Tibial nerve (tissue), 4 donors: Measurements from ENCODE around the gene MSI2. TPM values are rescaled to one million over a fixed set of nuclear protein-coding genes. Genes with fewer than 3 reads are reported as not detected.

Experiments used
- DNase-seq, 2 donors: peaks; one replicate each; pipeline ENCODE4 v3.0.0-alpha.2; 2019; ENCODE audit warnings: low spot score in 2 of 2
- H3K27ac ChIP-seq, 4 donors: fragments of 200-600 bp; sonication (generic) in 3 of 4; one replicate each; pipeline ENCODE4 v1.5.1; 2017 to 2019; ENCODE audit warnings: mild to moderate bottlenecking in 1 of 4
- H3K27me3 ChIP-seq, 2 donors: fragments of 200-600 bp; sonication (generic) in 1 of 2; one replicate each; pipeline versions ENCODE4 v1.5.1 to v1.6.0; 2017 to 2019
- H3K36me3 ChIP-seq, 3 donors: fragments of 200-600 bp; sonication (generic); one replicate each; pipeline ENCODE4 v1.5.1; 2018 to 2019
- H3K4me1 ChIP-seq, 4 donors: fragments of 200-600 bp; sonication (generic) in 3 of 4; one replicate each; pipeline ENCODE4 v1.5.1; 2017 to 2019
- H3K4me3 ChIP-seq, 4 donors: fragments of 200-600 bp; sonication (generic) in 3 of 4; one replicate each; pipeline ENCODE4 v1.5.1; 2017 to 2019; ENCODE audit warnings: mild to moderate bottlenecking in 1 of 4, moderate library complexity in 1 of 4
- H3K9me3 ChIP-seq, 4 donors: fragments of 200-600 bp; sonication (generic) in 3 of 4; one replicate each; pipeline ENCODE4 v1.5.1; 2017 to 2019
- EP300 ChIP-seq, 2 donors: sonication (generic); formaldehyde crosslinking; IDR thresholded peaks; one replicate each; pipeline ENCODE4 v1.6.1; 2017; ENCODE audit warnings: antibody characterized with exemption in 2 of 2, mild to moderate bottlenecking in 1 of 2
- POLR2A ChIP-seq, 2 donors: fragments of 450-650 bp; IDR thresholded peaks; one replicate each; pipeline ENCODE4 v1.6.1; 2017; ENCODE audit warnings: antibody characterized with exemption in 2 of 2, mild to moderate bottlenecking in 2 of 2, moderate library complexity in 2 of 2
- WGBS, 2 donors: methylation state at CpG; one replicate each; pipeline ENCODE4 v1.1.5; 2018; 5-methylcytosine and 5-hydroxymethylcytosine counted together
- total RNA-seq, 4 donors: library from RNA; depleted of rRNA; stranded (reverse); fragments of >200 nt; gene quantifications; one replicate each; pipeline ENCODE4 v1.1.0, GENCODE V29; 2016
- TF ChIP-seq, protein P1 (sequence below), 5 experiments: fragments of 200-600 bp in 3 of 5; fragments of 450-650 bp in 2 of 5; sonication (generic) in 3 of 5; IDR thresholded peaks; one replicate each; pipeline ENCODE4 v1.5.1; 2016 to 2019; ENCODE audit warnings: antibody characterized with exemption in 5 of 5, mild to moderate bottlenecking in 3 of 5, moderate library complexity in 2 of 5

MSI2 gene
- total RNA-seq, 4 donors from 2014 or later: 11.5 to 18.3 (median 14.2) TPM

GRCh38 chr17:57357830-57358430, 101.6 kb downstream of the MSI2 start:
- H3K27ac ChIP-seq: no peak overlapping the region
- no peak overlapping the region for H3K4me3 ChIP-seq
- DNase-seq: no peak
- WGBS, 2 donors: 72 to 80% methylated on average over 3 of the region's 3 CpGs
- no peaks in the 10 kb centered on the region for H3K27me3 ChIP-seq
- no peaks in the 10 kb centered on the region for H3K9me3 ChIP-seq
- TF ChIP-seq EP300 (IDR thresholded peaks at IDR 0.05) (no peak), POLR2A (IDR thresholded peaks at IDR 0.05) (no peak)
- TF ChIP-seq, protein P1, sequence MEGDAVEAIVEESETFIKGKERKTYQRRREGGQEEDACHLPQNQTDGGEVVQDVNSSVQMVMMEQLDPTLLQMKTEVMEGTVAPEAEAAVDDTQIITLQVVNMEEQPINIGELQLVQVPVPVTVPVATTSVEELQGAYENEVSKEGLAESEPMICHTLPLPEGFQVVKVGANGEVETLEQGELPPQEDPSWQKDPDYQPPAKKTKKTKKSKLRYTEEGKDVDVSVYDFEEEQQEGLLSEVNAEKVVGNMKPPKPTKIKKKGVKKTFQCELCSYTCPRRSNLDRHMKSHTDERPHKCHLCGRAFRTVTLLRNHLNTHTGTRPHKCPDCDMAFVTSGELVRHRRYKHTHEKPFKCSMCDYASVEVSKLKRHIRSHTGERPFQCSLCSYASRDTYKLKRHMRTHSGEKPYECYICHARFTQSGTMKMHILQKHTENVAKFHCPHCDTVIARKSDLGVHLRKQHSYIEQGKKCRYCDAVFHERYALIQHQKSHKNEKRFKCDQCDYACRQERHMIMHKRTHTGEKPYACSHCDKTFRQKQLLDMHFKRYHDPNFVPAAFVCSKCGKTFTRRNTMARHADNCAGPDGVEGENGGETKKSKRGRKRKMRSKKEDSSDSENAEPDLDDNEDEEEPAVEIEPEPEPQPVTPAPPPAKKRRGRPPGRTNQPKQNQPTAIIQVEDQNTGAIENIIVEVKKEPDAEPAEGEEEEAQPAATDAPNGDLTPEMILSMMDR (IDR thresholded peaks at IDR 0.05): no peak
- peaks cover 0 to 14% (median 5%) of the 10 kb centered on the region in 4 donors for H3K4me1 ChIP-seq
- no peaks in the 10 kb centered on the region for H3K36me3 ChIP-seq

- H3K36me3 ChIP-seq: no peaks in the 10 kb centered on the region
- H3K27me3 ChIP-seq: no peaks in the 10 kb centered on the region
- 89 to 98% methylated on average over 2 of the region's 2 CpGs for WGBS, 2 donors
- H3K27ac ChIP-seq: no peak overlapping the region
- TF ChIP-seq POLR2A (IDR thresholded peaks at IDR 0.05) (no peak), EP300 (IDR thresholded peaks at IDR 0.05) (no peak)
- TF ChIP-seq, protein P1 (IDR thresholded peaks at IDR 0.05): no peak
- no peak for DNase-seq
- H3K4me3 ChIP-seq: no peak overlapping the region
- peaks cover 0 to 14% (median 5%) of the 10 kb centered on the region in 4 donors for H3K4me1 ChIP-seq
- no peaks in the 10 kb centered on the region for H3K9me3 ChIP-seq
These were observed 103.9 kb downstream of the MSI2 start for GRCh38 chr17:57360266-57360665.

- peaks cover 0 to 7% (median 3%) of the 10 kb centered on the region in 4 donors for H3K4me1 ChIP-seq
- no peaks in the 10 kb centered on the region for H3K9me3 ChIP-seq
- no peaks in the 10 kb centered on the region for H3K27me3 ChIP-seq
- 89 to 90% methylated on average over 9 of the region's 9 CpGs for WGBS, 2 donors
- DNase-seq: no peak
- no peaks in the 10 kb centered on the region for H3K36me3 ChIP-seq
- no peak overlapping the region for H3K27ac ChIP-seq
- no peak for TF ChIP-seq EP300 (IDR thresholded peaks at IDR 0.05)
- TF ChIP-seq POLR2A (IDR thresholded peaks at IDR 0.05): no peak
- TF ChIP-seq, protein P1 (IDR thresholded peaks at IDR 0.05): no peak
- no peak overlapping the region for H3K4me3 ChIP-seq
These were observed 106.7 kb downstream of the MSI2 start for GRCh38 chr17:57362797-57363556.

DNA sequence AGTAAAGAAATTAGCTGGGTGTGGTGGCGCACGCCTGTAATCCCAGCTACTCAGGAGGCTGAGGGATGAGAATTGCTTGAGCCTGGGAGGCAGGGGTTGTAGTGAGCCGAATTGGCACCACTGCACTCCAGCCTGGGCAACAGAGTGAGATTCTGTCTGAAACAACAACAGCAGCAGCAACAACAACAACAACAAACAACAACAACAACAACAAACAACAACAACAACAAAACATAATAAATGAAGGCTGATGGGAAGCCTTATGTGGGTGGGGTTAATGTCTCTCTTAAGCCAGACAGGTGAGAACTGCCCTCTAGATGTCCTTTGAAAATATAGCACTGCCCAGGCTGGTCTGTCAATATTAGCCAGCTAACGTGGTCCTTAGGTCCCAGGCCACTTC, 107.3 kb downstream of the MSI2 start:
- no peak overlapping the region for H3K27ac ChIP-seq
- DNase-seq: no peak
- peaks cover 0 to 7% (median 3%) of the 10 kb centered on the region in 4 donors for H3K4me1 ChIP-seq
- TF ChIP-seq EP300 (IDR thresholded peaks at IDR 0.05): no peak
- no peak for TF ChIP-seq POLR2A (IDR thresholded peaks at IDR 0.05)
- TF ChIP-seq, protein P1 (IDR thresholded peaks at IDR 0.05): no peak
- no peaks in the 10 kb centered on the region for H3K36me3 ChIP-seq
- H3K9me3 ChIP-seq: no peaks in the 10 kb centered on the region
- no peaks in the 10 kb centered on the region for H3K27me3 ChIP-seq
- 95 to 97% methylated on average over 4 of the region's 4 CpGs for WGBS, 2 donors
- H3K4me3 ChIP-seq: no peak overlapping the region

GRCh38 chr17:57363998-57364643, 107.8 kb downstream of the MSI2 start:
- H3K4me1 ChIP-seq: peaks cover 0 to 7% (median 3%) of the 10 kb centered on the region in 4 donors
- no peaks in the 10 kb centered on the region for H3K9me3 ChIP-seq
- H3K36me3 ChIP-seq: no peaks in the 10 kb centered on the region
- no peak overlapping the region for H3K4me3 ChIP-seq
- 87 to 88% methylated on average over 7 of the region's 7 CpGs for WGBS, 2 donors
- no peaks in the 10 kb centered on the region for H3K27me3 ChIP-seq
- no peak for TF ChIP-seq EP300 (IDR thresholded peaks at IDR 0.05)
- TF ChIP-seq, protein P1 (IDR thresholded peaks at IDR 0.05): no peak
- no peak for TF ChIP-seq POLR2A (IDR thresholded peaks at IDR 0.05)
- H3K27ac ChIP-seq: no peak overlapping the region
- DNase-seq: no peak
